Osteoblast (primary cell): ENCODE results near the gene ADAT1. TPM values are rescaled to one million over a fixed set of nuclear protein-coding genes. Genes with fewer than 3 reads are reported as not detected.
"Not testable (repeated sequence)": the region's sequence is repeated elsewhere in the genome, so short reads cannot be mapped to it uniquely, and the experiment has no call there.

Source experiments
- DNase-seq: peaks from one replicate; pipeline ENCODE4 v3.0.0; 2011; ENCODE audit warnings: low spot score, mixed read lengths; ENCODE audit not compliant: insufficient read length; ENCODE audit errors: missing footprints
- H2AFZ ChIP-seq: 2 replicates; pipeline ENCODE4 v1.6.0; 2011; ENCODE audit warnings: mild to moderate bottlenecking, low read length
- H3K27ac ChIP-seq: 2 replicates; pipeline ENCODE4 v1.5.1; 2011; ENCODE audit warnings: mild to moderate bottlenecking, low read depth, low read length, moderate library complexity
- H3K27me3 ChIP-seq: 2 replicates; pipeline ENCODE4 v1.6.0; 2012; ENCODE audit warnings: mild to moderate bottlenecking, control low read depth, inconsistent platforms, low read length, moderate library complexity; ENCODE audit not compliant: insufficient read depth
- H3K36me3 ChIP-seq: 2 replicates; pipeline ENCODE4 v1.5.1; 2011; ENCODE audit warnings: mild to moderate bottlenecking, low read length, control low read depth, moderate library complexity; ENCODE audit not compliant: insufficient read depth
- H3K4me1 ChIP-seq: 2 replicates; pipeline ENCODE4 v1.5.1; 2011; ENCODE audit warnings: mild to moderate bottlenecking, low read length, control low read depth, moderate library complexity; ENCODE audit not compliant: insufficient read depth
- H3K4me2 ChIP-seq: 2 replicates; pipeline ENCODE4 v1.6.0; 2011; ENCODE audit warnings: mild to moderate bottlenecking, low read length; ENCODE audit not compliant: insufficient read depth
- H3K4me3 ChIP-seq: fragments of 200-600 bp; sonication (generic); 3 replicates; pipeline ENCODE4 v1.5.1; 2012; ENCODE audit warnings: mild to moderate bottlenecking, low read length, inconsistent platforms; ENCODE audit not compliant: insufficient read depth
- H3K79me2 ChIP-seq: 2 replicates; pipeline ENCODE4 v1.6.0; 2012; ENCODE audit warnings: mild to moderate bottlenecking, low read length, control low read depth, inconsistent platforms; ENCODE audit not compliant: insufficient read depth
- H3K9me3 ChIP-seq: 2 replicates; pipeline ENCODE4 v1.5.1; 2011; ENCODE audit warnings: low read depth, low read length, control low read depth
- H4K20me1 ChIP-seq: 2 replicates; pipeline ENCODE4 v1.6.0; 2012; ENCODE audit warnings: mild to moderate bottlenecking, low read length, control low read depth; ENCODE audit not compliant: insufficient read depth
- total RNA-seq: library from RNA; depleted of rRNA; stranded (reverse); fragments of >200 nt; gene quantifications from 2 replicates; pipeline ENCODE4 v1.2.3, GENCODE V29; 2012
- TF ChIP-seq, protein P1 (sequence below): IDR thresholded peaks from 2 replicates; pipeline ENCODE4 v1.5.1; 2011; ENCODE audit warnings: mild to moderate bottlenecking, low read depth, low read length, moderate library complexity; ENCODE audit errors: extremely low read depth

ADAT1 gene
- total RNA-seq, 1 donor = 46.0 TPM

DNA sequence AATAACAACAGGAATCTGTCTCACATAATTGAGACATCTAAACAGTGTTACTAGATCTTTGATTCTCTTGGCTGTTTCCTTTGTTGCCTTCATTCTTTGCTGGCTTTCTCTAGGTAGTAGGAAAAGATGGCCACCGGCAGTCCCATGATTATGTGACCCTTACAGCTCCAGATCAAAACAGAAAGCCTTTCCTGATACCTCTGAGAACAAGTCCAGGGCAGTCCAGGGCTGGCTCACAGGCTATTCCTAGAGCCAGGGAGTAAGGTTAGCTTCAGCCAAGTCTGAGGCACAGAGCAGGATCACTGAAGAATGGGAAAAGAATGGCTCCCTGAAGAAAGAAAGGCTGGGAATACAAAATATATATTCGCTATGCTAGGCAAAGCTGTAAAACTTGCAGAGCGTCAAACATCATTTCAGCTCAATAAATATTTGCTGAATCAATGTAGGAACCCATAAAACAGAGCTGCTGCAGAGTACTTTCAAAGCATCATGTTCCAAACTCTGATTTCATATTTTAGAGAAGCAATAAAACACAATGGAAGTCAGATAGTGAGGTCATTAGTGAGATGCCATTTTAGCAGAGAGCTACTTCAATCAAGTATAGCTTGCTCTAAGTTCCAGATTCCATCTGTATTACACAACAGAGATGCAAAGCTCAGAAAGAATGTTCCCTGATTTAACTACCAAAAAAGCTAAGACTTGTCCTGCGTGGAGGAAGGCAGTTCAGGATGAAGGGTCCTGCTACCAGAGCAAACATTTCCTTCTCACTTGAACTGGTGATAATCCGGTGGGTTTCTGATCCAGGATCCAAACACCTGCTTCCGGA is 23.4 kb downstream of the ADAT1 start:
- H2AFZ ChIP-seq = no peak overlapping the region
- peaks cover 40% of the 10 kb centered on the region for H3K36me3 ChIP-seq
- H3K4me1 ChIP-seq = no peaks in the 10 kb centered on the region
- DNase-seq = no peak
- no peaks in the 10 kb centered on the region for H4K20me1 ChIP-seq
- H3K79me2 ChIP-seq = no peaks in the 10 kb centered on the region
- no peaks in the 10 kb centered on the region for H3K9me3 ChIP-seq
- no peak overlapping the region for H3K27ac ChIP-seq
- TF ChIP-seq, protein P1, sequence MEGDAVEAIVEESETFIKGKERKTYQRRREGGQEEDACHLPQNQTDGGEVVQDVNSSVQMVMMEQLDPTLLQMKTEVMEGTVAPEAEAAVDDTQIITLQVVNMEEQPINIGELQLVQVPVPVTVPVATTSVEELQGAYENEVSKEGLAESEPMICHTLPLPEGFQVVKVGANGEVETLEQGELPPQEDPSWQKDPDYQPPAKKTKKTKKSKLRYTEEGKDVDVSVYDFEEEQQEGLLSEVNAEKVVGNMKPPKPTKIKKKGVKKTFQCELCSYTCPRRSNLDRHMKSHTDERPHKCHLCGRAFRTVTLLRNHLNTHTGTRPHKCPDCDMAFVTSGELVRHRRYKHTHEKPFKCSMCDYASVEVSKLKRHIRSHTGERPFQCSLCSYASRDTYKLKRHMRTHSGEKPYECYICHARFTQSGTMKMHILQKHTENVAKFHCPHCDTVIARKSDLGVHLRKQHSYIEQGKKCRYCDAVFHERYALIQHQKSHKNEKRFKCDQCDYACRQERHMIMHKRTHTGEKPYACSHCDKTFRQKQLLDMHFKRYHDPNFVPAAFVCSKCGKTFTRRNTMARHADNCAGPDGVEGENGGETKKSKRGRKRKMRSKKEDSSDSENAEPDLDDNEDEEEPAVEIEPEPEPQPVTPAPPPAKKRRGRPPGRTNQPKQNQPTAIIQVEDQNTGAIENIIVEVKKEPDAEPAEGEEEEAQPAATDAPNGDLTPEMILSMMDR = no peak
- no peak overlapping the region for H3K4me3 ChIP-seq
- no peaks in the 10 kb centered on the region for H3K27me3 ChIP-seq
- H3K4me2 ChIP-seq = no peak overlapping the region

DNA sequence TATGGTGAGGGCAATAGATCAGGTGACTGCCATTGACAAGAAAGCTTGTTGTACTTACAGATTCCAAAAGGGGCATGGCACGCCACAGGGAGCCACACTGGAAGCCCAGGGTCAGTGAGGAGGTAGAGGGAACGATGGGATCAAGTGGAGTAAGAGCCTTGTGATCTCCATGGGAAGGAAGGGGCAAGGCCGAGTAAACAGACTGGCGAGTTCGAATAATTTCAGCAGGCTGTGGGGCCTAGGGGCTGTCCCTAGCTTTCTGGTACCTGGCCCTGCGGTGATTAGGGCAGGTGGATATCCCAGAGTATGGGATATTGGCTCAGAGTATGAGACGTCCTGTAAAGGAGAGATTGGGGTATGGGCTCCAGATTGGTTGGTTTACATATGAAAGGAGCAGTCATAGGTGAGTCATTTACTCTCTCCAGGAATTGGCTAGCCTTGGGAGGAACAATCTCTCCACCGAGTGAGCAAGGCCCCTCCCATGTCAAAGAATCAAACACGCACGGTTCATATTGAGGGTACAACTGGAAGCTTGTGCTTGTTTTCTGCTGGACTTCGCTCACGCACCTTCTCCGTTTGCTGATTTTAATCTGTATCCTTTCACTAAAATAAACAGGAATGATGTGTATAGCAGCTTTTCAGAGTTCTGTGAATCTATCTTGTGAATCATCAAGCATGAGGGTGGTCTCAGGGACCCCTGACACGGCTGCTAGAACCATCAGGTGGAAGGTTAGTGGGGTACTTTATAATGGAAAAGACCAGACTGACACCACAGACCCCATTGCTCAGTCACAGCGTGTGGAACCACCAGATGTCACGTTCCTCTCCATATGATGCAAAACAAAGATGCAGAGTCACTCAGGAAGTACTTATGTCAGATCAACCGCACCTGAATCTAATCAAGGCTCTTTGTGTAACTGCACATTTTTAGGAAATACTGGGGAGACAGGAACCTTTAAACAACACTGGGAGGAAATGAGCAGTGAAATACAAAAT is 29.0 kb downstream of the ADAT1 start:
- Histone ChIP-seq H3K27me3 (no peaks in the 10 kb centered on the region), H3K4me2 (no peak overlapping the region), H2AFZ (no peak overlapping the region), H4K20me1 (no peaks in the 10 kb centered on the region), H3K27ac (no peak overlapping the region), H3K36me3 (peaks cover 12% of the 10 kb centered on the region), H3K9me3 (no peaks in the 10 kb centered on the region), H3K79me2 (no peaks in the 10 kb centered on the region), H3K4me3 (no peak overlapping the region), H3K4me1 (peaks cover 29% of the 10 kb centered on the region)
- TF ChIP-seq, protein P1 = no peak
- DNase-seq = no peak

GRCh38 chr16:75593308-75593707 is 29.8 kb downstream of the ADAT1 start:
- Histone ChIP-seq H3K27ac (no peak overlapping the region), H3K4me2 (no peak overlapping the region), H3K36me3 (peaks cover 12% of the 10 kb centered on the region), H2AFZ (no peak overlapping the region), H3K27me3 (no peaks in the 10 kb centered on the region), H4K20me1 (no peaks in the 10 kb centered on the region), H3K4me3 (no peak overlapping the region), H3K79me2 (no peaks in the 10 kb centered on the region), H3K4me1 (peaks cover 29% of the 10 kb centered on the region), H3K9me3 (no peaks in the 10 kb centered on the region)
- no peak for DNase-seq
- TF ChIP-seq, protein P1 = no peak

GRCh38 chr16:75591927-75592326 is 31.2 kb downstream of the ADAT1 start:
- not testable (repeated sequence) for H3K9me3 ChIP-seq, H3K27me3 ChIP-seq, H3K79me2 ChIP-seq, H3K4me2 ChIP-seq, DNase-seq, H3K36me3 ChIP-seq, H3K4me3 ChIP-seq, H4K20me1 ChIP-seq, H2AFZ ChIP-seq
- peaks cover 29% of the 10 kb centered on the region for H3K4me1 ChIP-seq
- peak overlapping the region; percentile 2 for H3K27ac ChIP-seq
